ENCODE measurements around the gene MDM1. TPM values are rescaled to one million over a fixed set of nuclear protein-coding genes. Genes with fewer than 3 reads are reported as not detected.

The MDM1 gene
- total and polyA plus RNA-seq, 11 donors, result 4.0 to 8.4 (median 5.8) TPM

GRCh38 chr12:68375756-68376695, 43.9 kb upstream of the MDM1 start:
- no peak overlapping the region for H3K27ac ChIP-seq
- DNase-seq (no peak), ATAC-seq (no peak)
- no peaks in the 10 kb centered on the region for H3K36me3 ChIP-seq
- no peak overlapping the region for H3K4me3 ChIP-seq
- intact Hi-C loops (cut with DNase I), result loop anchor here in 1 of 10 donors (10.0 kb wide), 1 partner anchor 89 kb away; no protein-coding TSS in a partner anchor
- H3K27me3 ChIP-seq, result no peaks in the 10 kb centered on the region
- H3K4me1 ChIP-seq, result peaks cover 0 to 42% (median 12%) of the 10 kb centered on the region in 12 donors
- H3K9me3 ChIP-seq, result no peaks in the 10 kb centered on the region
- WGBS, 4 donors, result 74 to 88% (median 81%) methylated on average over 4 of the region's 4 CpGs
- TF ChIP-seq CTCF (IDR thresholded peaks at IDR 0.05) (no peak), POLR2A (IDR thresholded peaks at IDR 0.05) (no peak)

- no peak for ATAC-seq
Observed at GRCh38 chr12:68374307-68374982, 42.3 kb upstream of the MDM1 start.

GRCh38 chr12:68370667-68371066, 38.5 kb upstream of the MDM1 start:
- peaks cover 0 to 50% (median 7%) of the 10 kb centered on the region in 12 donors for H3K4me1 ChIP-seq
- TF ChIP-seq POLR2A (IDR thresholded peaks at IDR 0.05) (no peak), CTCF (IDR thresholded peaks at IDR 0.05) (no peak)
- intact Hi-C loops (cut with DNase I), result loop anchor here in 1 of 10 donors (10.0 kb wide), 1 partner anchor 94 kb away; no protein-coding TSS in a partner anchor
- no peak for DNase-seq
- WGBS, 4 donors, result 84 to 90% (median 85%) methylated on average over 3 of the region's 3 CpGs
- H3K27me3 ChIP-seq, result no peaks in the 10 kb centered on the region
- H3K9me3 ChIP-seq, result no peaks in the 10 kb centered on the region
- H3K27ac ChIP-seq, result no peak overlapping the region
- ATAC-seq, result no peak
- H3K4me3 ChIP-seq, result no peak overlapping the region
- no peaks in the 10 kb centered on the region for H3K36me3 ChIP-seq

More at GRCh38 chr12:68374307-68374982, 42.3 kb upstream of the MDM1 start:
- WGBS, 4 donors, result 91 to 95% (median 94%) methylated on average over 10 of the region's 10 CpGs
- H3K27ac ChIP-seq, result no peak overlapping the region
- no peak for DNase-seq
- H3K27me3 ChIP-seq, result no peaks in the 10 kb centered on the region
- TF ChIP-seq CTCF (IDR thresholded peaks at IDR 0.05) (no peak), POLR2A (IDR thresholded peaks at IDR 0.05) (no peak)
- intact Hi-C loops (cut with DNase I), result loop anchor here in 1 of 10 donors (10.0 kb wide), 1 partner anchor 90 kb away; no protein-coding TSS in a partner anchor
- H3K4me1 ChIP-seq, result peaks cover 0 to 36% (median 11%) of the 10 kb centered on the region in 12 donors
- H3K9me3 ChIP-seq, result no peaks in the 10 kb centered on the region
- no peaks in the 10 kb centered on the region for H3K36me3 ChIP-seq
- no peak overlapping the region for H3K4me3 ChIP-seq

Measured in heart left ventricle (tissue), 16 donors.